Heart right ventricle (tissue), 16 donors: ENCODE measurements around the gene CDK5RAP2. TPM values are rescaled to one million over a fixed set of nuclear protein-coding genes. Genes with fewer than 3 reads are reported as not detected.

Source experiments
- ATAC-seq, 8 donors: fragments of 200-7000 bp; cut with Tn5 transposase; one replicate each; pipeline ENCODE4 v1.9.1; 2020; ENCODE audit warnings: mild to moderate bottlenecking in 8 of 8, moderate library complexity in 8 of 8, moderate number of reproducible peaks in 1 of 8
- DNase-seq, 2 donors: peaks; one replicate each; pipeline ENCODE4 v3.0.0-alpha.2; 2020
- H3K27ac ChIP-seq, 10 donors: fragments of 200-600 bp; sonication (generic) in 2 of 10; one replicate each; pipeline versions ENCODE4 v1.5.0 to v1.8.0; 2020 to 2022; ENCODE audit warnings: mild to moderate bottlenecking in 3 of 10
- H3K27me3 ChIP-seq, 7 donors: fragments of 200-600 bp; one replicate each; pipeline ENCODE4 v1.8.0; 2021 to 2022; ENCODE audit warnings: mild to moderate bottlenecking in 2 of 7
- H3K36me3 ChIP-seq, 9 donors: fragments of 200-600 bp; sonication (generic) in 1 of 9; one replicate each; pipeline versions ENCODE4 v1.5.0 to v1.8.0; 2020 to 2022; ENCODE audit warnings: mild to moderate bottlenecking in 2 of 9
- H3K4me1 ChIP-seq, 9 donors: fragments of 200-600 bp; sonication (generic) in 1 of 9; one replicate each; pipeline versions ENCODE4 v1.5.0 to v1.8.0; 2020 to 2022; ENCODE audit warnings: mild to moderate bottlenecking in 4 of 9
- H3K4me3 ChIP-seq, 10 donors: fragments of 200-600 bp; sonication (generic) in 2 of 10; one replicate each; pipeline versions ENCODE4 v1.5.0 to v1.8.0; 2020 to 2022; ENCODE audit warnings: mild to moderate bottlenecking in 7 of 10, moderate library complexity in 2 of 10
- H3K9me3 ChIP-seq, 11 donors: fragments of 200-600 bp in 10 of 11; sonication (generic) in 2 of 11; one replicate each; pipeline versions ENCODE4 v1.5.0 to v1.8.0; 2013 to 2022; ENCODE audit warnings: mild to moderate bottlenecking in 2 of 11, control low read depth in 1 of 11, moderate library complexity in 1 of 11
- CTCF ChIP-seq, 9 donors: fragments of 200-600 bp; sonication (generic) in 2 of 9; IDR thresholded peaks; one replicate each; pipeline versions ENCODE4 v1.5.0 to v1.8.0; 2021 to 2022; ENCODE audit warnings: antibody characterized with exemption in 9 of 9, mild to moderate bottlenecking in 5 of 9, moderate library complexity in 1 of 9
- WGBS, 2 donors: extraction: QIAGEN DNeasy Blood & Tissue Kit; methylation state at CpG; one replicate each; pipeline ENCODE4 v1.1.7; 2013; ENCODE audit warnings: inconsistent platforms in 1 of 2; 5-methylcytosine and 5-hydroxymethylcytosine counted together
- intact Hi-C, 10 donors: fragments of 100-400 bp; cut with DNase I; formaldehyde crosslinking; loops; one replicate each; pipeline versions ENCODE4 v1.11.1 to v1.14.2; 2022
- polyA plus RNA-seq, 2 donors: library from polyadenylated mRNA; stranded (reverse); fragments of 200-250 nt; gene quantifications; one replicate each; pipeline ENCODE4 v1.2.3, GENCODE V29; 2013
- total RNA-seq, 10 donors: library from RNA; stranded (reverse); fragmentation: NEBNext Ultra II Directional in 3 of 10; extraction: Animal tissue kit (Norgen Biotek cat#: 25700) in 3 of 10; gene quantifications; one replicate each; pipeline versions ENCODE4 v1.2.1 to v1.2.4, GENCODE V29; 2021 to 2023
- donor health status: Arrhythmogenic right ventricular cardiomyopathy.
- donor health status: ischemic (EF 13 %, LVEDD 7.1; RV severe dilation, severe dysfunction).
- donor health status: healthy with polysubstance abuse.
- donor health status: DM: no; HTN: yes; CAD: no.
- donor health status: DM: no; HTN: no; CAD: no.
- donor health status: ischemic (EF 25% LVEDD 6.9; RV normal size, moderate dysfunction).
- donor health status: ischemic (EF 25% LVEDD 5.7; RV mildly dilated, moderate dysfunction).
- donor health status: healthy.
- donor health status: DM: yes; HTN: yes; CAD: no.
- donor health status: Ischemic cardiomyopathy.
- donor health status: ischemic (EF 35%, LVEDD 5.7; RV mildly dilated, moderate dysfunction).
- donor health status: nonischemic (EF 11% LVEDD 7.7; RV severe dilation, severe dysfunction).
- donor health status: DM: yes; HTN: yes; CAD: no.
- donor health status: PGD.
- donor health status: ischemic (EF 29% LVEDD 5.4; RV normal size, mild dysfunction).
- donor health status: nonischemic (EF 23%, LVEDD 6.1; RV moderate dilation, normal function).

CDK5RAP2 gene
- total and polyA plus RNA-seq, 12 donors, result 21.6 to 80.1 (median 53.4) TPM

- Histone ChIP-seq H3K9me3 (no peaks in the 10 kb centered on the region), H3K36me3 (peaks cover 0 to 83% (median 41%) of the 10 kb centered on the region in 9 donors), H3K27ac (no peak overlapping the region), H3K4me1 (peaks cover 0 to 29% (median 14%) of the 10 kb centered on the region in 9 donors), H3K27me3 (no peaks in the 10 kb centered on the region), H3K4me3 (no peak overlapping the region)
- intact Hi-C loops, result no loop called here
- 93 to 94% methylated on average over 5 of the region's 5 CpGs for WGBS, 2 donors
- no peak for DNase-seq
- no peak for TF ChIP-seq CTCF (IDR thresholded peaks at IDR 0.05)
- ATAC-seq, result no peak
Measured at GRCh38 chr9:120568816-120569215, 11.2 kb downstream of the CDK5RAP2 start.

- Histone ChIP-seq H3K4me1 (peaks cover 0 to 29% (median 15%) of the 10 kb centered on the region in 9 donors), H3K36me3 (peaks cover 0 to 93% (median 41%) of the 10 kb centered on the region in 9 donors), H3K9me3 (no peaks in the 10 kb centered on the region), H3K4me3 (no peak overlapping the region), H3K27me3 (no peaks in the 10 kb centered on the region), H3K27ac (no peak overlapping the region)
- no peak for TF ChIP-seq CTCF (IDR thresholded peaks at IDR 0.05)
- intact Hi-C loops, result no loop called here
- DNase-seq (no peak), ATAC-seq (no peak)
- WGBS, 2 donors, result 96% methylated on average over 4 of the region's 4 CpGs
Measured at GRCh38 chr9:120567874-120568273, 12.1 kb downstream of the CDK5RAP2 start.

GRCh38 chr9:120567081-120567480, 12.9 kb downstream of the CDK5RAP2 start:
- peaks cover 0 to 99% (median 41%) of the 10 kb centered on the region in 9 donors for H3K36me3 ChIP-seq
- ATAC-seq (no peak), DNase-seq (no peak)
- no peaks in the 10 kb centered on the region for H3K9me3 ChIP-seq
- intact Hi-C loops, result no loop called here
- WGBS, 2 donors, result 95 to 97% methylated on average over 3 of the region's 3 CpGs
- no peak overlapping the region for H3K4me3 ChIP-seq
- no peak overlapping the region for H3K27ac ChIP-seq
- TF ChIP-seq CTCF (IDR thresholded peaks at IDR 0.05), result no peak
- peaks cover 0 to 22% (median 11%) of the 10 kb centered on the region in 9 donors for H3K4me1 ChIP-seq
- H3K27me3 ChIP-seq, result no peaks in the 10 kb centered on the region

GRCh38 chr9:120564589-120564988, 15.4 kb downstream of the CDK5RAP2 start:
- intact Hi-C loops, result no loop called here
- H3K27me3 ChIP-seq, result no peaks in the 10 kb centered on the region
- DNase-seq (no peak), ATAC-seq (no peak)
- no peak overlapping the region for H3K27ac ChIP-seq
- no peak for TF ChIP-seq CTCF (IDR thresholded peaks at IDR 0.05)
- H3K4me3 ChIP-seq, result no peak overlapping the region
- H3K9me3 ChIP-seq, result no peaks in the 10 kb centered on the region
- peaks cover 0 to 6% (median 0%) of the 10 kb centered on the region in 9 donors for H3K4me1 ChIP-seq
- H3K36me3 ChIP-seq, result peaks cover 0 to 97% (median 21%) of the 10 kb centered on the region in 9 donors
- 98 to 99% methylated on average over 3 of the region's 3 CpGs for WGBS, 2 donors
